AG10803 (cell line): ENCODE data around the gene DHRS12.

ENCODE experiments used
- DNase-seq: peaks from one replicate; pipeline ENCODE4 v3.0.0; 2010; ENCODE audit warnings: low read depth
- H3K4me3 ChIP-seq: 2 replicates; pipeline ENCODE4 v1.5.1; 2011; ENCODE audit warnings: mild to moderate bottlenecking, low read length, control low read depth
- CTCF ChIP-seq: conservative IDR thresholded peaks from 2 replicates; pipeline ENCODE4 v1.5.1; 2011; ENCODE audit warnings: mild to moderate bottlenecking, low read length, control low read depth, inconsistent platforms

DHRS12 gene

DNA sequence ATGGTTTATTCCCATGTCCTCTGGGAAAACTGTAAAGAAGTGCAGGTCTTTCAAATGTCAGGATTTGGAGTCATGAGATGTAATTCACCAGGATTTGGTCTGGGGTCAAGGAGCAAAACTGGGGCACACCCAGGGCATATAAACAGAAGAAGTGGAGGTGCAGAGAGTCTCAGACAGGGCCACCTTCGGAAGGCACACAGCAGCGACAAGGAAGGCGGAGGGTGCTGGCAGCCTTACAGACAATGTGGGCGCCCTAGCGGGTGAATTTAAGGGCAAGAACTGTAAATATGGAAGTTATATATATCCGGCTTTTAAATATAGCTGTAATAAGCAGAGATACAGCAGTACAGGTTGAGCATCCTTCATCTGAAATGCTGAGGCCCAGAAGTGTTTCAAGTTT, 31.2 kb downstream of the DHRS12 start:
- no peak for TF ChIP-seq CTCF
- DNase-seq, result no peak
- H3K4me3 ChIP-seq, result no peak overlapping the region

DNA sequence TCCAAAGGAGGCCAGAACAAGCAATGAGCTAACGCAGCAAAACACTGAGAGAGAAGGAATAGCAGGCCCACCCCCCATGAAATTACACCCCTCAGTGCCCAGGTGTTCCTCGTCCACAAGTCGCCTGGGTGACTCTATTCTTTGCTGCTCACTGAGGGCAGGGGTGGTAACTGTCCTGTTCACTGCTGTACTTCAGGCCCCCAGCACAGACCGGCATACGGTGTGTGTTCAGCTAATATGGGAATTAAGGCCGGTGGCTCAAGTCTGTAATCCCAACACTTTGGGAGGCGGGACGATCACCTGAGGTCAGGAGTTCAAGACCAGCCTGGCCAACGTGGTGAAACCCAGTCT, 31.9 kb downstream of the DHRS12 start:
- no peak for DNase-seq
- no peak overlapping the region for H3K4me3 ChIP-seq
- no peak for TF ChIP-seq CTCF

DNA sequence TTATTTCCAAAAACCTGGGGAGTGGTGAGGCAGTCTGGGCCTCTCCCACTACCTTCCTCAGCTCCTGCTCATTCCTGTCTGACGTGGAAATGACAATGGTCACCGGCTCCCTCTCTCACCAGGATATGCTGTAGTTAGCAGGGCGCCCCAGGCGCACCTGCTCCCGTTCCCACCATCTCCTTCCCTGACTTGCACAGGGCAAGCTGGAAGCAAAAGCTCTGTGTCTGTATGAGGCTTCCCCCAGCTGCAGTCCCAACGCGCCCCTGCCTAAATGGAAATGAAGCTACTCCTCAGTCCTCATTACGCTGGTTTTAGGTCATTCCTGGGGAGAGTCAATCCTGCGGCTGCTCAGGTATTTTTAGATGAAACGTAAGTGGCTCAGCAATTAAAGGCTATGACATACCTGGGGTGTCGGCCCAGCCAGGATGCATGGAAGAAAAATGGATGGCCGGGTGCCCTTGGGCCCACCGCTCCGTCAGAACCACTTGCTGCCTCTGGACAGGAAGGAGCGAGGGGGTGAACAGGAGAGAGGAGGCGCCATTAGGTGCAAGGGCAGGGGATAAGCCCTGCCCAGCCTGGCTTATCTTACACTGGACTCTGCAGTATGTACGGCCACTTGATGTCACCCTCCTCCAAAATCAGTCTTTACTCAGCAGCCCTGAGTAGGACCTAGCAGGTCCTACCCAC, 32.4 kb downstream of the DHRS12 start:
- no peak for DNase-seq
- TF ChIP-seq CTCF, result no peak
- no peak overlapping the region for H3K4me3 ChIP-seq

GRCh38 chr13:51770681-51771417, 33.1 kb downstream of the DHRS12 start:
- no peak overlapping the region for H3K4me3 ChIP-seq
- no peak for TF ChIP-seq CTCF
- no peak for DNase-seq

GRCh38 chr13:51770160-51770559, 33.8 kb downstream of the DHRS12 start:
- TF ChIP-seq CTCF, result no peak
- no peak overlapping the region for H3K4me3 ChIP-seq
- no peak for DNase-seq

DNA sequence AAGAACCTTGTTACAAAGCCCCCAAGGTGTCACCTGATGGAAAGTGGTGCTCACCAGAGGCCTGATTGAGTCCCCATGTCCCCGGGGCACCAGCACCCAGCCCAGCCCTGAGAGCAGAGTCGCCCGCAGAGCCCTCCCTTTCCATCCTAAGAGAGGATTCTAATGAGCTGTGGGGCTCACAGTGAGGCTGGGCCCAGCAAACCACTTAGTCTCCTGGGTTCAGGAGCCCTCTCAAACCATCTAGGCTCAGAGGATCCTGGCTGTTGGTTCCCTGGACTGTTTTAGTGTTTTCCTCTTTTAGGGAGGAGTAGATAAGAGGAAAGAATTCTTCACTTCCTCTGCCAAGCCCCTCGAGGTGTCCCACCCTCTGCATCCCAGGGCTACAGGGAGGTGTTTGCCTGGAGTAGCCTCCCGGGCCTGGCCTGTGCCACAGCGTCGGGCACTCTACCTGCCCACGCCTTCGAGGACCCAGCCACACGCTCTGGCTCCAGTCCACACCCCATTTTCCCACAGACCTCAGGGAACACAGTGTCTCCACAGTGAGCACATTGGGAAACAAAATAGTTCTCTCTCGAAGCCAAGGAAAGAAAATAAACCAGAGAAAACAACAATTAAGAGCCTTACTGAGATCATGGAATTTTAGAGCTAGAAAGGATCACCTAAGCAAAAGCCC, 34.4 kb downstream of the DHRS12 start:
- TF ChIP-seq CTCF, result no peak

More for the DNA sequence above, 34.4 kb downstream of the DHRS12 start:
- no peak overlapping the region for H3K4me3 ChIP-seq
- no peak for DNase-seq
